Measurements from ENCODE around the gene LRRC42.

- TF ChIP-seq CTCF (conservative IDR thresholded peaks at IDR 0.05 in 1 of 2, IDR thresholded peaks at IDR 0.05 in 1 of 2; ENCODE audit: extremely low read depth in 1 of 2, insufficient read depth in 1 of 2, low read depth in 1 of 2, low read length in 2 of 2) = no peak
- TF ChIP-seq EZH2 (IDR thresholded peaks at IDR 0.05; ENCODE audit: borderline replicate concordance, low read length) = no peak
These were observed 46.4 kb upstream of the LRRC42 start for GRCh38 chr1:53899708-53900107.

Data from mammary epithelial cell (primary cell).